ENCODE measurements around the gene MSL1.
"Not testable (repeated sequence)": the region's sequence is repeated elsewhere in the genome, so short reads cannot be mapped to it uniquely, and the experiment has no call there.

Gene MSL1

DNA sequence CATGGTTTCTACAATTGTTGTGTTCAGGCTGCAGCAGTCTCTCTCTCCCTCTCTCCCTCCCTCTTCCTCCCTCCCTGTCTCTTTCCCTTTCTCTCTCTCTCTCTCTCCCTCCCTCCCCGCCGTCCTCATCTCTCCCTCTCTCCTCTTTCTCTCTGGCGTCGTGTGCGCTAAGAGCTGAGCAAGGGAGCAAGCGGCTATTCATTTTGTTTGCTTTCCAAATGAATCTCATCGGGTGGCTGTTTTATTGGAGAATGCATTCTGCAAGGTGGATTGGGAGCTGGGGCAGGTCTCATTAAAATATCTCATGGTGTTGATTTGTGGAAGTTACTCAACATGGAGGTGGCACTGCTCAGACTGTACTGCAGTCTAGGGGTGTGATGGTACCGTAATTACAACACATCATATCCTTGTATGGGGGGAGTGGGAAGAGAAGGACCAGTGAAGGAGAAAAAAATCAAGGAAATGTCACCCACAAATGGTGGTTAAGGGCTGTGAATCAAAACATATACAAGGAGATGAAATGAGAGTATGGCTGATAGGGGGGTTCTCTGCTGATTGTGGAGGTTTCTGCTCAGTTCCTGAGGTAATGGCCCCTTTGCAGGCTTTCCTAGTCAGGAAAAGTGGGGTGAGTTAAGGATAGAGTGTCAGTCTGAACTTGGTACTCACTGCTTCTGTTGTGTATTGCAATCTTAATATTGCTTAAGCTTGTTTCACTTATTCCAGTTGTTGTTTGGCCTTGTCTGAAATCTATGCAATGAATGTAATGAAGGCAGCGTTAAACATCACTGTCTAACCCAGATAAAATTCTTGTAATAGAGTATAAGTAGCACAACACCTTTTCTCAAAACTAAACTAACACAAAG is 2.7 kb downstream of the MSL1 start:
- peak; percentile 50 for DNase-seq (ENCODE audit: low read depth, low spot score)

- no peak for DNase-seq (ENCODE audit: low read depth, low spot score)
Observed at GRCh38 chr17:40129498-40129897, 7.7 kb downstream of the MSL1 start.

- DNase-seq (ENCODE audit: low read depth, low spot score) = no peak
Observed at GRCh38 chr17:40130352-40131042, 8.7 kb downstream of the MSL1 start.

GRCh38 chr17:40134184-40134583 is 12.4 kb downstream of the MSL1 start:
- DNase-seq (ENCODE audit: low read depth, low spot score) = no peak

DNA sequence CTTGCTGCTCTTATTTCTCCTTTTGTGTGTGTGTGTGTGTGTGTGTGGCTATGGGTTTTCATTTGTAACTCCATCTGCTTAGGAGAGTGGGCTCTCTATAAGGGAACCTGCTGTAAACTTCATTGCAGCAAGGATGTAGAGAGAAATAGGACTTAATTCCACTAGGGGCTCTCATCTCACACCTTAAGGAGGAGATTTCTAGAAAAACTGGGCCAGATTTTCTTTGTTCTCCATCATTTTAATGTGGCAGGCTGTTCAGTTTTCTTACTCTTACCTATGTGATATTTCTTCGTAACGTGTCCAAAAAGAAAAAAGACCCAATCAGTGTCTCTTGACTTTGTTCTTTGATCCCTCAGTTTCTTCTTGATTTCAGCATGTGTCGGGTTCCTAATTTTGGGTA is 14.0 kb downstream of the MSL1 start:
- DNase-seq (ENCODE audit: low read depth, low spot score) = no peak

DNA sequence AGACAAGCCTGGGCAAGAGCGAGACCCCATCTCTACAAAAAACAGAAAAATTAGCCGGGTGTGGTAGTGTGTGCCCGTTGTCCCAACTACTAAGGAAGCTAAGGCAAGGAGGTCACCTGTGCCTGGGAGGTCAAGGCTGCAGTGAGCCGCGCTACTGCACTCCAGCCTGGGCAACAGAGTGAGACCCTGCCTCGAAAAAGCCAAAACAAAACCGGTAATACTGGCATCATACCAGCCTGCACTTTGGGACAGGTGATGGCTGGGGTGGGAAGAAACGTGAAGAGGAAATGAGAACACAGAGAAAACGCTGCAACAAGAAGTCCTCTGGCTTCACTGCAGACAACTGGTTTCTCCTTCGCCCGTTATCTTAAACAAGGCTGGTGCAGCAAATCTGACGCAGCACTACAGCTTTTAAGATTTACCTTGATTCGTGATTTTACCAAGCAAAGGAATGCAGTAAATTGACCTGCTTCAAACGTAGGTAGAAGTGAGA is 17.8 kb downstream of the MSL1 start:
- no peak for DNase-seq (ENCODE audit: low read depth, low spot score)

DNA sequence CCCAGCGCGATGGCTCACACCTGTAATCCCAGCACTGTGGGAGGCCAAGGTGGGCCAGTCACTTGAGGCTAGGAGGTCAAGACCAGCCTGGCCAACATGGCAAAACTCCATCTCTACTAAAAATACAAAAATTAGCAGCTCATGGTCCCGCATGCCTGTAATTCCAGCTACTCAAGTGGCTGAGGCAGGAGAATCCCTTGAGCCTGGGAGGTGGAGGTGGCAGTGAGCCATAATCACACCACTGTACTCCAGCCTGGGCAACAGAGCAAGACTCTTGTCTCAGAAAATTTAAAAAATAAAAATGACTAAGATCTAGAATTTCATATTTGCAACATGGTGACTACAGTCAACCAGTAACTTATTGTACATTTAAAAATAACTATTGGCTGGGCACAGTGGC is 21.4 kb downstream of the MSL1 start:
- not testable (repeated sequence) for DNase-seq (ENCODE audit: low read depth, low spot score)

GRCh38 chr17:40145476-40145875 is 23.7 kb downstream of the MSL1 start:
- no peak for DNase-seq (ENCODE audit: low read depth, low spot score)

GRCh38 chr17:40148527-40148926 is 26.8 kb downstream of the MSL1 start:
- DNase-seq (ENCODE audit: low read depth, low spot score) = no peak

DNA sequence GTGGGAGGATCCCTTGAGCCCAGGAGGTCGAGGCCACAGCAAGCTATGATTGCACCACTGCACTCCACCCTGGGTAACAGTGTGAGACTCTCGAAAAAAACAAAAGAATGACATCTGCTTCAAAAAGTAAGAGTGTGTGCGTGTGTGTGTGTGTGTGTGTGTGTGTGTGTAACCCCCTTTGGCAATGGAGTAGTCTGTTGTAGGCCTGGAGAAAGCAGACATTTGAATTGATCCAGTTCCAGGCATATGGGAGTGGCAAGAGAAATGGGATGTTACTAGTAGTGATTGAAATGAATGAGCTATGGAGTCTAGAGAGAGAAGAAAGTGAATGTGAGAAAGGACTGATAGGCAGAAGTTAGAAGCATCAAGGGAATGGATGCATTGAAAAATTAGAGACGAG is 28.5 kb downstream of the MSL1 start:
- DNase-seq (ENCODE audit: low read depth, low spot score) = no peak

DNA sequence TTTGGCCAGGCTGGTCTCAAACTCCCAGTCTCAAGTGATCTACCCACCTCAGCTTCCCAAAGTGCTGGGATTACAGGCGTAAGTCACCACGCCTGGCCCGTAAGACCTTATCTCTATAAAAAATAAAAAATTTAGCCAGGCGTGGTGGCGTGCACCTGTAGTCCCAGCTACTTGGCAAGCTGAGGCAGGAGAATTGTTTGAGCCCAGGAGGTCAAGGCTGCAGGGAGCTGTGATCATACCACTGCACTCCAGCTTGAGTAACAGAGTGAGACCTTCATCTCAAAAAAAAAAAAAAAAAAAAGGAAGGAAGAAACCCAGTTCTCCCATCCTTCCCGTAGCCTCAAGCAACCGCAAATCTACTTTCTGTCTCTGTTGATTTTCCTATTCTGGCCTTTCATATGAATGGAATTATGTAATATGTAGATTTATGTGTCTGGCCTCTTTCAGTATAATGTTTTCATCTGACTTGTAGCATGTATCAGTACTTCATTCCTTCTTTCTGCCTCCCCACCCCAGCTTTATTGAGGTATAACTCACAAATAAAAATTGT is 29.7 kb downstream of the MSL1 start:
- no peak for DNase-seq (ENCODE audit: low read depth, low spot score)

- DNase-seq (ENCODE audit: low read depth, low spot score) = no peak
Observed at GRCh38 chr17:40153603-40154236, 31.9 kb downstream of the MSL1 start.

- DNase-seq (ENCODE audit: low read depth, low spot score) = no peak
Observed at GRCh38 chr17:40157973-40158372, 36.2 kb downstream of the MSL1 start.

DNA sequence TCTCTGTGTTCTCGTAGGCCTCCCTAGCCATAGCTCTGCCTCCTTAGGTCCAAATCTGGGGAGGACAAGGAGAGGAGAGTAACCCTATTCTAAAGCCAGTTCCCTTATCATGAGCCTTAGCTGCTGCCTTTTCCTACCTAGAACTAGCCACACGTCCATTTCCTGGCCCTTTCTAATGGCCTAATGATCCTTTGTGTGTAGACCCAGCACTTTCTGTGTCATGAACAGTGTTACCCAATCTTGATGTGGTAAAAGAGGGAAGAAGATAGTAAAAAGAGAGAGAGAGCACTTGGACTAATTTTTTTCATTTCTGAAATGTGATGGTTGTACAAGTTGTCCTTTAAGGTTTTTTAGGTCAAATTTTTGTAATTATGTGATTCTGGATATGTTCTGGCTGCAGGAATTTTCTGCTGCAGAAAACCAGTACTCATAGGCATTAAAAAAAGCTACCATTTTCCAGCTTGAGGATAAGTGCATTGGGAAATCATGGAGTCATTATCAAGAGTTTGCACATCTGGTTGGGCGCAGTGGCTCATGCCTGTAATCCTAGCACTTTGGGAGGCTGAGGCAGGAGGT is 36.8 kb downstream of the MSL1 start:
- DNase-seq (ENCODE audit: low read depth, low spot score) = no peak

GRCh38 chr17:40159456-40159855 is 37.7 kb downstream of the MSL1 start:
- DNase-seq (ENCODE audit: low read depth, low spot score) = no peak

- no peak for DNase-seq (ENCODE audit: low read depth, low spot score)
Observed at GRCh38 chr17:40167685-40168261, 46.0 kb downstream of the MSL1 start.

- DNase-seq (ENCODE audit: low read depth, low spot score) = peak; percentile 82
Observed at GRCh38 chr17:40168262-40168832, 46.6 kb downstream of the MSL1 start.

DNA sequence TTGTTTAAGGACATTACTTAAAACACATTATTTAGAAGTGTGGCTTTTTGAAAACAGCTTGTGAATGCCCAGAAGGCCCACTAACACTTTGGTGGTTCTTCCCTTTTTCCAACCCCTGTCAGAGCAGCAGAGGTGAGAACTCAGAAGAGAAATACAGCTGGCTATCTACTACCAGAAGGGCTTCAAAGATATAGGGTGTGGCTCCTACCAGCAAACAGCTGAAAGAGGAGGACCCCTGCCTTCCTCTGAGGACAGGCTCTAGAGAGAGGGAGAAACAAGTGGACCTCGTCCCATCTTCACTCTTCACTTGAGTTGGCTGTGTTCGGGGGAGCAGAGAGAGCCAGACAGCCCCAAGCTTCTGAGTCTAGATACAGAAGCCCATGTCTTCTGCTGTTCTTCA is 48.6 kb downstream of the MSL1 start:
- DNase-seq (ENCODE audit: low read depth, low spot score) = no peak

DNA sequence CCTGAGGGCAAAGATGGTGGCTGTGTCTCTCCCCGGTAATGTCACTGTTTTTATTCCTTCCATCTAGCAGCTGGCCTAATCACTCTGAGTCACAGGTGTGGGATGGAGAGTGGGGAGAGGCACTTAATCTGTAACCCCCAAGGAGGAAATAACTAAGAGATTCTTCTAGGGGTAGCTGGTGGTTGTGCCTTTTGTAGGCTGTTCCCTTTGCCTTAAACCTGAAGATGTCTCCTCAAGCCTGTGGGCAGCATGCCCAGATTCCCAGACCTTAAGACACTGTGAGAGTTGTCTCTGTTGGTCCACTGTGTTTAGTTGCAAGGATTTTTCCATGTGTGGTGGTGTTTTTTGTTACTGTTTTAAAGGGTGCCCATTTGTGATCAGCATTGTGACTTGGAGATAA is 50.0 kb downstream of the MSL1 start:
- DNase-seq (ENCODE audit: low read depth, low spot score) = no peak

- no peak for DNase-seq (ENCODE audit: low read depth, low spot score)
Observed at GRCh38 chr17:40173091-40173777, 51.5 kb downstream of the MSL1 start.

- no peak for DNase-seq (ENCODE audit: low read depth, low spot score)
Observed at GRCh38 chr17:40173778-40174135, 52.0 kb downstream of the MSL1 start.
